ENCODE measurements around the gene POLD3.
A peak's percentile ranks its signal among the peaks of the same experiment; 100 is the strongest.

POLD3 gene

GRCh38 chr11:74559110-74559933 is 33.1 kb upstream of the POLD3 start:
- TF ChIP-seq CTCF (IDR thresholded peaks at IDR 0.05; ENCODE audit: low read depth, low read length) = no peak
- in situ Hi-C loops (cut with HindIII; ENCODE audit: low sequenced_read_pairs) = no loop called here
- no peak for DNase-seq (ENCODE audit: low read depth, low spot score)
- H3K4me3 ChIP-seq (ENCODE audit: low read depth, low read length) = no peak overlapping the region

- no peak for TF ChIP-seq CTCF (IDR thresholded peaks at IDR 0.05; ENCODE audit: low read depth, low read length)
- no peak overlapping the region for H3K4me3 ChIP-seq (ENCODE audit: low read depth, low read length)
- in situ Hi-C loops (cut with HindIII; ENCODE audit: low sequenced_read_pairs) = no loop called here
- no peak for DNase-seq (ENCODE audit: low read depth, low spot score)
Observed at GRCh38 chr11:74559934-74560309, 32.5 kb upstream of the POLD3 start.

- in situ Hi-C loops (cut with HindIII; ENCODE audit: low sequenced_read_pairs) = no loop called here
- no peak for DNase-seq (ENCODE audit: low read depth, low spot score)
- H3K4me3 ChIP-seq (ENCODE audit: low read depth, low read length) = no peak overlapping the region
- TF ChIP-seq CTCF (IDR thresholded peaks at IDR 0.05; ENCODE audit: low read depth, low read length) = no peak
Observed at GRCh38 chr11:74566146-74566960, 26.0 kb upstream of the POLD3 start.

- in situ Hi-C loops (cut with HindIII; ENCODE audit: low sequenced_read_pairs) = no loop called here
- TF ChIP-seq CTCF (IDR thresholded peaks at IDR 0.05; ENCODE audit: low read depth, low read length) = no peak
- H3K4me3 ChIP-seq (ENCODE audit: low read depth, low read length) = no peak overlapping the region
- no peak for DNase-seq (ENCODE audit: low read depth, low spot score)
Observed at GRCh38 chr11:74568028-74568427, 24.4 kb upstream of the POLD3 start.

GRCh38 chr11:74570266-74571061 is 21.9 kb upstream of the POLD3 start:
- peak; percentile 69 for TF ChIP-seq CTCF (IDR thresholded peaks at IDR 0.05; ENCODE audit: low read depth, low read length)
- in situ Hi-C loops (cut with HindIII; ENCODE audit: low sequenced_read_pairs) = no loop called here
- H3K4me3 ChIP-seq (ENCODE audit: low read depth, low read length) = no peak overlapping the region
- DNase-seq (ENCODE audit: low read depth, low spot score) = peak; percentile 38

- no peak overlapping the region for H3K4me3 ChIP-seq (ENCODE audit: low read depth, low read length)
- in situ Hi-C loops (cut with HindIII; ENCODE audit: low sequenced_read_pairs) = no loop called here
- no peak for TF ChIP-seq CTCF (IDR thresholded peaks at IDR 0.05; ENCODE audit: low read depth, low read length)
- DNase-seq (ENCODE audit: low read depth, low spot score) = no peak
Observed at GRCh38 chr11:74571062-74571399, 21.4 kb upstream of the POLD3 start.
